PC-9 (cell line): ENCODE results near the gene TDRD9. TPM values are rescaled to one million over a fixed set of nuclear protein-coding genes. Genes with fewer than 3 reads are reported as not detected.

ENCODE experiments used
- BruUV-seq: library from RNA; stranded (reverse); fragments of 400-500 nt; replicated peaks from 2 replicates; lab custom pipeline; 2021; lab: Mats Ljungman, UMichigan
- CTCF ChIA-PET: fragments of 300-600 bp; sonication (Branson Sonifier 250); formaldehyde crosslinking; loops from one replicate; lab custom pipeline; 2022; ENCODE audit warnings: antibody characterized with exemption; lab: Charles Lee
- POLR2A ChIA-PET: fragments of 300-600 bp; sonication (Branson Sonifier 250); formaldehyde crosslinking; loops from one replicate; lab custom pipeline; 2022; ENCODE audit warnings: antibody characterized with exemption; ENCODE audit not compliant: unreplicated experiment; lab: Charles Lee
- DNase-seq, 2 experiments: peaks; one replicate each; pipeline versions ENCODE4 v3.0.0 to v3.0.0-alpha.2; 2015 to 2022; ENCODE audit warnings: mixed read lengths in 1 of 2
- H2AFZ ChIP-seq: fragments of 200-600 bp; sonication (generic); 2 replicates; pipeline ENCODE4 v1.8.1; 2017; ENCODE audit warnings: antibody characterized with exemption
- H3F3A ChIP-seq: fragments of 200-600 bp; sonication (generic); 2 replicates; pipeline ENCODE4 v1.8.1; 2017; ENCODE audit warnings: antibody characterized with exemption, mild to moderate bottlenecking, low read depth; ENCODE audit not compliant: insufficient read depth
- H3K27ac ChIP-seq: fragments of 200-600 bp; sonication (generic); 2 replicates; pipeline ENCODE4 v1.6.1; 2016; ENCODE audit warnings: mixed run types
- H3K27me3 ChIP-seq: fragments of 200-600 bp; sonication (generic); 2 replicates; pipeline ENCODE4 v1.6.1; 2016; ENCODE audit warnings: low read depth, mixed run types; ENCODE audit not compliant: insufficient read depth
- H3K36me3 ChIP-seq: fragments of 200-600 bp; sonication (generic); 2 replicates; pipeline ENCODE4 v1.6.1; 2016; ENCODE audit warnings: low read depth, mixed run types
- H3K4me1 ChIP-seq: fragments of 200-600 bp; sonication (generic); replicated peaks from 2 replicates; pipeline ENCODE4 v1.6.1; 2016; ENCODE audit warnings: mixed run types; ENCODE audit not compliant: insufficient read depth
- H3K4me2 ChIP-seq: fragments of 200-600 bp; sonication (generic); 2 replicates; pipeline ENCODE4 v1.6.1; 2017; ENCODE audit warnings: mixed run types
- H3K4me3 ChIP-seq: fragments of 200-600 bp; sonication (generic); 2 replicates; pipeline ENCODE4 v1.6.1; 2016; ENCODE audit warnings: mixed run types
- H3K79me2 ChIP-seq: fragments of 200-600 bp; sonication (generic); 2 replicates; pipeline ENCODE4 v1.6.1; 2017; ENCODE audit warnings: low read depth, mixed run types
- H3K9me2 ChIP-seq: fragments of 200-600 bp; sonication (generic); 2 replicates; pipeline ENCODE4 v1.8.1; 2017; ENCODE audit warnings: mild to moderate bottlenecking; ENCODE audit not compliant: insufficient read depth
- H3K9me3 ChIP-seq: fragments of 200-600 bp; sonication (generic); 2 replicates; pipeline ENCODE4 v1.8.1; 2016; ENCODE audit warnings: low read depth; ENCODE audit not compliant: insufficient read depth
- H4K20me1 ChIP-seq: fragments of 200-600 bp; sonication (generic); 2 replicates; pipeline ENCODE4 v1.8.1; 2017; ENCODE audit not compliant: insufficient read depth
- CTCF ChIP-seq: fragments of 200-600 bp; sonication (generic); conservative IDR thresholded peaks from 2 replicates; pipeline ENCODE4 v1.6.1; 2017; ENCODE audit warnings: mixed run types, antibody characterized with exemption, mild to moderate bottlenecking, moderate library complexity
- EZH2 ChIP-seq: fragments of 200-600 bp; sonication (generic); IDR thresholded peaks from 2 replicates; pipeline ENCODE4 v1.8.0; 2017; ENCODE audit warnings: antibody characterized with exemption, low read depth
- intact Hi-C: fragments of 100-400 bp; cut with micrococcal nuclease; formaldehyde crosslinking; loops from one replicate; pipeline ENCODE4 v1.10.0; 2022; ENCODE audit not compliant: unreplicated experiment
- total RNA-seq: library from RNA; stranded (reverse); gene quantifications from 2 replicates; pipeline ENCODE4 v1.2.3, GENCODE V29; 2021

TDRD9 gene
- total RNA-seq, 1 experiment from 2014 or later = 0.15 TPM

DNA sequence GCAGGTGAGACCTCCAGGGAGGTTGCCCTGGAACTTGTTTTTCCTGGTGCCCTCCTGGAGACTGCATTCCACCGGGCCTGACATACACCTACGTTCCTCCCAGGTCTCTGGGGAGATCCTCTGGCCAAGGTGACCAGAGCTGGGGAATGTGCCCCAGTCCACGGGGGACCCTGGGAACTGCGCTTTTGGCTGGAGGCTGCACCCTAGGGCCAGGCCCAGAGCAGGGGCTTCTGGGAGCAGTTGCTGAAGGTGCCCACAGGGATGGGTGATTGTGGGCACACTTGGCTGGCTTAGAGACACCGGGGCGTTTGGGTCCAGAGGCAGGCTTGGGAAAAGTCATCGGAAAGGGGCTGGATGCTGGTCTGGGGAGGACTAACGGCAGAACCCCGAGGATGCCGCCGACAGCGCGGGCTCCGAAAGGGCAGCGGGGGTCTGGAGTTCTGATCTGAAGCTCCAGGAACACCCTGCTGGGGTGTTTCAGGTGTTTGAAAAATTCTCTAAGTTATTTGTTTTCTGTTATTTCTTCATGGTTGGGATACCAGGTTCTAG is 36.5 kb upstream of the TDRD9 start:
- H3K36me3 ChIP-seq = no peaks in the 10 kb centered on the region
- H2AFZ ChIP-seq = no peak overlapping the region
- H3K9me2 ChIP-seq = no peaks in the 10 kb centered on the region
- no TSS peak for BruUV-seq
- no peak overlapping the region for H3K4me3 ChIP-seq
- intact Hi-C loops = no loop called here
- H3K4me1 ChIP-seq = peaks cover 24% of the 10 kb centered on the region
- TF ChIP-seq EZH2 (no peak), CTCF (no peak)
- H3K79me2 ChIP-seq = no peaks in the 10 kb centered on the region
- ChIA-PET CTCF (no interaction called here), POLR2A (no interaction called here)
- DNase-seq = peak; percentile 37 to 50
- H3K9me3 ChIP-seq = no peaks in the 10 kb centered on the region
- no peak overlapping the region for H3K4me2 ChIP-seq
- no peaks in the 10 kb centered on the region for H3K27me3 ChIP-seq
- peaks cover 15% of the 10 kb centered on the region; the same call in 1 of the 2 replicates for H3F3A ChIP-seq
- H4K20me1 ChIP-seq = no peaks in the 10 kb centered on the region; the same call in 1 of the 2 replicates
- no peak overlapping the region for H3K27ac ChIP-seq

DNA sequence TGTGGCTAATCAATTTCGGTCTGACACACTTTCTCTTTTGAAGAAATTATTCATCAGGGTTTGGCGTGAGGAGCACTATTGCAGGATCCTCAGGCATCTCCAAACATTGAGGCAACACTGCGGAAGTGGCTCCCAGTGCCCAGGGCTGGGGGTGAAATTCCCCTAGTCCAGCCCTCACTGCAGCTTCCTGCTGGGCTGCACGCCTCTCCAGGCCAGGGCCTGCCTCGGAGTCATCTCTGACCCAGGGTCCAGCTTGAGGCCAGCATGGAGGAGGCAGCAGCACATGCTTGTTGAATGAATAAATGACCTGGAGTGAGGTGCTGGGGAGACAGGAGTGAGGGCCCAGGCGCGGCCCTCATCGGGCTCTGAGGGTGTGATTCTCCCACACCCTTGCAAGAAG is 36.0 kb upstream of the TDRD9 start:
- H3K4me2 ChIP-seq = no peak overlapping the region
- no peak for TF ChIP-seq EZH2
- TF ChIP-seq CTCF = no peak
- no peak overlapping the region for H3K27ac ChIP-seq
- no peaks in the 10 kb centered on the region for H3K9me2 ChIP-seq
- POLR2A ChIA-PET = no interaction called here
- DNase-seq = no peak
- no peaks in the 10 kb centered on the region for H3K79me2 ChIP-seq
- H3K4me3 ChIP-seq = no peak overlapping the region
- no peaks in the 10 kb centered on the region for H3K27me3 ChIP-seq
- no TSS peak for BruUV-seq
- CTCF ChIA-PET = no interaction called here
- H3K36me3 ChIP-seq = no peaks in the 10 kb centered on the region
- no peak overlapping the region for H2AFZ ChIP-seq
- H3K9me3 ChIP-seq = no peaks in the 10 kb centered on the region
- H3K4me1 ChIP-seq = peaks cover 24% of the 10 kb centered on the region
- intact Hi-C loops = no loop called here
- H3F3A ChIP-seq = peaks cover 15% of the 10 kb centered on the region; the same call in 1 of the 2 replicates
- H4K20me1 ChIP-seq = no peaks in the 10 kb centered on the region; the same call in 1 of the 2 replicates

GRCh38 chr14:103894034-103894722 is 34.1 kb upstream of the TDRD9 start:
- H3K79me2 ChIP-seq = no peaks in the 10 kb centered on the region
- H3K4me1 ChIP-seq = peaks cover 12% of the 10 kb centered on the region
- H3F3A ChIP-seq = no peaks in the 10 kb centered on the region; the same call in 1 of the 2 replicates
- no peak for TF ChIP-seq CTCF
- no peak for TF ChIP-seq EZH2
- intact Hi-C loops = no loop called here
- no peaks in the 10 kb centered on the region for H3K27me3 ChIP-seq
- H3K4me3 ChIP-seq = no peak overlapping the region
- no peaks in the 10 kb centered on the region for H3K36me3 ChIP-seq
- no peaks in the 10 kb centered on the region for H3K9me2 ChIP-seq
- H3K27ac ChIP-seq = no peak overlapping the region
- H2AFZ ChIP-seq = no peak overlapping the region
- POLR2A ChIA-PET = no interaction called here
- no peak overlapping the region for H3K4me2 ChIP-seq
- no peak for DNase-seq
- CTCF ChIA-PET = no interaction called here
- H4K20me1 ChIP-seq = no peaks in the 10 kb centered on the region
- no peaks in the 10 kb centered on the region for H3K9me3 ChIP-seq
- BruUV-seq = no TSS peak
